C4-2B (cell line): ENCODE data around the gene C17orf50.

ENCODE experiments used
- CTCF ChIP-seq: fragments of 450-650 bp; conservative IDR thresholded peaks from 2 replicates; pipeline ENCODE4 v1.5.1; 2017; ENCODE audit warnings: mild to moderate bottlenecking
- ZFX ChIP-seq: fragments of 450-650 bp; IDR thresholded peaks from 2 replicates; pipeline ENCODE4 v1.6.1; 2017

- TF ChIP-seq CTCF (no peak), ZFX (no peak)
These were observed 35.6 kb upstream of the C17orf50 start for GRCh38 chr17:35725058-35725457.
